GM23338 (cell line): ENCODE data around the gene LPP. TPM values are rescaled to one million over a fixed set of nuclear protein-coding genes. Genes with fewer than 3 reads are reported as not detected.

Experiments used
- ATAC-seq: fragments of 200-7000 bp; cut with Tn5 transposase; 3 replicates; pipeline ENCODE4 v1.9.1; 2020
- DNase-seq: peaks from one replicate; pipeline ENCODE4 v3.0.0-alpha.2; 2015; ENCODE audit warnings: low spot score
- H2AFZ ChIP-seq: fragments of 200-600 bp; sonication (generic); 2 replicates; pipeline ENCODE4 v1.8.0; 2016; ENCODE audit warnings: antibody characterized with exemption, mild to moderate bottlenecking, moderate library complexity
- H3F3A ChIP-seq: fragments of 200-600 bp; sonication (generic); replicated peaks from 2 replicates; pipeline ENCODE4 v1.8.0; 2017; ENCODE audit warnings: antibody characterized with exemption, mixed run types, low read depth
- H3K27ac ChIP-seq: fragments of 200-600 bp; sonication (generic); 2 replicates; pipeline ENCODE4 v1.6.1; 2016; ENCODE audit warnings: low read depth
- H3K27me3 ChIP-seq: fragments of 200-600 bp; sonication (generic); 2 replicates; pipeline ENCODE4 v1.8.0; 2016; ENCODE audit warnings: mild to moderate bottlenecking, mixed run types, moderate library complexity; ENCODE audit not compliant: insufficient read depth
- H3K36me3 ChIP-seq: fragments of 200-600 bp; sonication (generic); 2 replicates; pipeline ENCODE4 v1.8.0; 2016; ENCODE audit warnings: mild to moderate bottlenecking; ENCODE audit not compliant: insufficient read depth
- H3K4me1 ChIP-seq: fragments of 200-600 bp; sonication (generic); 2 replicates; pipeline ENCODE4 v1.8.0; 2016; ENCODE audit warnings: mild to moderate bottlenecking, moderate library complexity; ENCODE audit not compliant: insufficient read depth
- H3K4me2 ChIP-seq: fragments of 200-600 bp; sonication (generic); 2 replicates; pipeline ENCODE4 v1.7.1; 2017; ENCODE audit warnings: mixed run types
- H3K4me3 ChIP-seq: fragments of 200-600 bp; sonication (generic); 2 replicates; pipeline ENCODE4 v1.6.1; 2016; ENCODE audit warnings: mixed run types
- H3K79me2 ChIP-seq: fragments of 200-600 bp; sonication (generic); replicated peaks from 2 replicates; pipeline ENCODE4 v1.8.0; 2017; ENCODE audit warnings: mild to moderate bottlenecking; ENCODE audit not compliant: insufficient read depth
- H3K9me2 ChIP-seq: fragments of 200-600 bp; sonication (generic); 2 replicates; pipeline ENCODE4 v1.8.0; 2017; ENCODE audit not compliant: insufficient read depth
- H4K20me1 ChIP-seq: fragments of 200-600 bp; sonication (generic); replicated peaks from 2 replicates; pipeline ENCODE4 v1.8.0; 2017; ENCODE audit warnings: mild to moderate bottlenecking; ENCODE audit not compliant: insufficient read depth
- H3K27ac Mint-ChIP-seq: 2 replicates; pipeline ENCODE4 v1.8.0; 2020; ENCODE audit warnings: inconsistent platforms, mild to moderate bottlenecking, moderate library complexity, mixed read lengths
- H3K27me3 Mint-ChIP-seq: 3 replicates; pipeline ENCODE4 v1.8.0; 2022; ENCODE audit warnings: low read depth, mild to moderate bottlenecking, moderate library complexity, mixed read lengths, inconsistent platforms; ENCODE audit not compliant: insufficient read depth, poor library complexity
- H3K36me3 Mint-ChIP-seq: 3 replicates; pipeline ENCODE4 v1.8.0; 2021; ENCODE audit warnings: low read depth, mild to moderate bottlenecking, inconsistent platforms, moderate library complexity, mixed read lengths
- H3K4me1 Mint-ChIP-seq: 3 replicates; pipeline ENCODE4 v1.8.0; 2020; ENCODE audit warnings: mild to moderate bottlenecking, inconsistent platforms, mixed read lengths
- H3K4me3 Mint-ChIP-seq: 3 replicates; pipeline ENCODE4 v1.8.0; 2021; ENCODE audit warnings: moderate library complexity, mild to moderate bottlenecking, inconsistent platforms, mixed read lengths
- H3K9me3 Mint-ChIP-seq: 3 replicates; pipeline ENCODE4 v1.8.0; 2020; ENCODE audit warnings: moderate library complexity, mild to moderate bottlenecking, inconsistent platforms, mixed read lengths
- CREB1 ChIP-seq: fragments of 250-450 bp; sonication (Bioruptor Pico); IDR thresholded peaks from 2 replicates; pipeline ENCODE4 v1.5.0; 2020; ENCODE audit warnings: low read depth, mild to moderate bottlenecking, moderate library complexity
- CTCF ChIP-seq, 2 experiments: fragments of 200-600 bp in 1 of 2; sonication (generic) in 1 of 2; conservative IDR thresholded peaks; 2 replicates each; pipeline versions ENCODE4 v1.5.1 to v1.6.1; 2016 to 2017; ENCODE audit warnings: antibody characterized with exemption in 2 of 2, low read depth in 2 of 2, mild to moderate bottlenecking in 2 of 2, moderate library complexity in 1 of 2
- ETS1 ChIP-seq: IDR thresholded peaks from 2 replicates; pipeline ENCODE4 v1.6.1; 2016; ENCODE audit warnings: antibody characterized with exemption
- EZH2 ChIP-seq: fragments of 200-600 bp; sonication (generic); IDR thresholded peaks from one replicate; pipeline ENCODE4 v1.8.0; 2017; ENCODE audit warnings: antibody characterized with exemption, mild to moderate bottlenecking, low read depth; ENCODE audit not compliant: unreplicated experiment
- EZH2phosphoT487 ChIP-seq: fragments of 200-600 bp; sonication (generic); IDR thresholded peaks from one replicate; pipeline ENCODE4 v1.8.1; 2018; ENCODE audit warnings: antibody characterized with exemption; ENCODE audit not compliant: unreplicated experiment
- JUNB ChIP-seq: IDR thresholded peaks from one replicate; pipeline ENCODE4 v1.6.1; 2016; ENCODE audit warnings: antibody characterized with exemption; ENCODE audit not compliant: unreplicated experiment
- NANOG ChIP-seq: IDR thresholded peaks from 2 replicates; pipeline ENCODE4 v1.6.1; 2016; ENCODE audit warnings: antibody characterized with exemption, borderline replicate concordance
- POLR2AphosphoS5 ChIP-seq: IDR thresholded peaks from 2 replicates; pipeline ENCODE4 v1.6.1; 2016; ENCODE audit warnings: antibody characterized with exemption, low read depth
- REST ChIP-seq: IDR thresholded peaks from one replicate; pipeline ENCODE4 v1.6.1; 2018; ENCODE audit warnings: antibody characterized with exemption; ENCODE audit not compliant: unreplicated experiment
- STAT1 ChIP-seq: IDR thresholded peaks from one replicate; pipeline ENCODE4 v1.6.1; 2016; ENCODE audit warnings: antibody characterized with exemption; ENCODE audit not compliant: unreplicated experiment
- ZNF331 ChIP-seq: fragments of 250-450 bp; sonication (Bioruptor Pico); IDR thresholded peaks from 2 replicates; pipeline ENCODE4 v1.5.0; 2020; ENCODE audit warnings: low read depth, mild to moderate bottlenecking, moderate library complexity
- ZNF462 ChIP-seq: fragments of 250-450 bp; sonication (Bioruptor Pico); IDR thresholded peaks from 2 replicates; pipeline ENCODE4 v1.5.0; 2020; ENCODE audit warnings: mild to moderate bottlenecking, moderate library complexity
- polyA plus RNA-seq: library from polyadenylated mRNA; unstranded; fragments of >200 nt; fragmentation: Nextera tagmentation; extraction: Ambion mirVana; gene quantifications from 2 replicates; pipeline ENCODE4 v1.2.1, GENCODE V29; 2016
- total RNA-seq: library from RNA; depleted of rRNA; stranded (reverse); fragments of >200 nt; shearing (Covaris generic); gene quantifications from 2 replicates; pipeline ENCODE4 v1.2.3, GENCODE V29; 2014

Gene LPP
- total and polyA plus RNA-seq, 2 experiments from 2014 or later: 23.0 to 35.2 TPM

GRCh38 chr3:188257384-188258026 lies 103.5 kb downstream of the LPP start:
- no peaks in the 10 kb centered on the region for H3K9me3 Mint-ChIP-seq
- no peak for TF ChIP-seq EZH2phosphoT487
- TF ChIP-seq POLR2AphosphoS5: no peak
- TF ChIP-seq CREB1: no peak
- no peak for TF ChIP-seq CTCF (conservative IDR thresholded peaks at IDR 0.05; ENCODE audit: low read depth in 2 of 2)
- TF ChIP-seq NANOG: no peak
- TF ChIP-seq EZH2: no peak
- TF ChIP-seq ETS1: no peak
- TF ChIP-seq STAT1: no peak
- no peak for TF ChIP-seq JUNB
- no peak for TF ChIP-seq REST
- TF ChIP-seq ZNF462: no peak
- TF ChIP-seq ZNF331 (CRISPR knock-in tag): no peak
- ATAC-seq: no peak
- Histone ChIP-seq H3K4me1 (0 out of 2 replicates have a peak, but pooled peaks cover 2% of the 10 kb centered on the region), H3K79me2 (0 out of 2 replicates have a peak, but pooled peaks cover 4% of the 10 kb centered on the region), H3K4me3 (no peak overlapping the region), H3K36me3 (no peaks in the 10 kb centered on the region), H3K4me2 (no peak overlapping the region), H3K9me2 (no peaks in the 10 kb centered on the region), H3F3A (no peaks in the 10 kb centered on the region), H4K20me1 (0 out of 2 replicates have a peak, but pooled peaks cover 5% of the 10 kb centered on the region), H2AFZ (no peak overlapping the region), H3K27ac (no peak overlapping the region), H3K27me3 (no peaks in the 10 kb centered on the region)
- no peak for DNase-seq
- H3K27ac Mint-ChIP-seq: no peak overlapping the region
- no peaks in the 10 kb centered on the region for H3K36me3 Mint-ChIP-seq
- peaks cover 6% of the 10 kb centered on the region; the same call in 2 of the 3 replicates for H3K4me1 Mint-ChIP-seq
- H3K27me3 Mint-ChIP-seq: peaks cover 3% of the 10 kb centered on the region
- H3K4me3 Mint-ChIP-seq: no peak overlapping the region
